HG02759 (cell line): ENCODE results near the gene SRSF12.
"Not testable (repeated sequence)": the region's sequence is repeated elsewhere in the genome, so short reads cannot be mapped to it uniquely, and the experiment has no call there.

Source experiments
- ATAC-seq: cut with Tn5 transposase; IDR thresholded peaks from one replicate; pipeline ENCODE4 v1.9.1; 2021; ENCODE audit warnings: mild to moderate bottlenecking, moderate library complexity; ENCODE audit not compliant: unreplicated experiment

SRSF12 gene

GRCh38 chr6:89073014-89073620, 44.8 kb downstream of the SRSF12 start:
- no peak for ATAC-seq

GRCh38 chr6:89071036-89071435, 46.8 kb downstream of the SRSF12 start:
- no peak for ATAC-seq

GRCh38 chr6:89069536-89070163, 48.2 kb downstream of the SRSF12 start:
- no peak for ATAC-seq

GRCh38 chr6:89068695-89069094, 49.2 kb downstream of the SRSF12 start:
- no peak for ATAC-seq

GRCh38 chr6:89067796-89068195, 50.1 kb downstream of the SRSF12 start:
- no peak for ATAC-seq

GRCh38 chr6:89066940-89067646, 50.8 kb downstream of the SRSF12 start:
- no peak for ATAC-seq

- ATAC-seq = not testable (repeated sequence)
Measured at GRCh38 chr6:89066121-89066520, 51.8 kb downstream of the SRSF12 start.

- ATAC-seq = not testable (repeated sequence)
Measured at GRCh38 chr6:89064931-89065330, 52.9 kb downstream of the SRSF12 start.

- no peak for ATAC-seq
Measured at GRCh38 chr6:89063881-89064280, 54.0 kb downstream of the SRSF12 start.

- no peak for ATAC-seq
Measured at GRCh38 chr6:89059227-89059626, 58.6 kb downstream of the SRSF12 start.

- ATAC-seq = no peak
Measured at GRCh38 chr6:89058627-89059026, 59.2 kb downstream of the SRSF12 start.

GRCh38 chr6:89057759-89058158, 60.1 kb downstream of the SRSF12 start:
- ATAC-seq = no peak

GRCh38 chr6:89054208-89054607, 63.7 kb downstream of the SRSF12 start:
- ATAC-seq = no peak

GRCh38 chr6:89051676-89052075, 66.2 kb downstream of the SRSF12 start:
- ATAC-seq = no peak

GRCh38 chr6:89050697-89051096, 67.2 kb downstream of the SRSF12 start:
- no peak for ATAC-seq

GRCh38 chr6:89050155-89050554, 67.7 kb downstream of the SRSF12 start:
- no peak for ATAC-seq

GRCh38 chr6:89048985-89049384, 68.9 kb downstream of the SRSF12 start:
- ATAC-seq = no peak

GRCh38 chr6:89048288-89048923, 69.5 kb downstream of the SRSF12 start:
- ATAC-seq = no peak

- no peak for ATAC-seq
Measured at GRCh38 chr6:89047473-89047872, 70.4 kb downstream of the SRSF12 start.
